ENCODE data around the gene SRP19. TPM values are rescaled to one million over a fixed set of nuclear protein-coding genes. Genes with fewer than 3 reads are reported as not detected.
"Not testable (repeated sequence)": the region's sequence is repeated elsewhere in the genome, so short reads cannot be mapped to it uniquely, and the experiment has no call there.

SRP19 gene
- polyA plus RNA-seq, 2 of the 4 experiments (the other 2 are of a cell fraction) = 93.5 to 144 TPM

DNA sequence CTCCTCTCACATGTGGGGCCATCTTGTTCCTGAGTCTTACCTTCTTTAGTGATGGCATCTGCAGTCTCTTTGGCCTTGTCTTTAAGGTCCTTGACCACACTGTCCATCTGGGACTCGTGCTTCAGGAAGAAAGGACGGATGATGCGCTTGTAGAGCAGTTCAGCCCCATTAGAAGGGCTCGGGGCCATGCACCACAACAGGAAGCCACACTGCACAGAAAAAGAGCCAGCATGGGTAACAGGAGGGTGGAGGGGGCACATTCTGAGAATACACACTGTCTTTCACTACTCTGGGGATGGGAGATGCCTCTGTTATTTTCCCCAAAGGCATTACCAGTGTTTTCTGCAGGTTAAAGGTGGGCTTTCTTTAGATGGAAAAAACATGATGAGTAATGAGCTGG is 25.9 kb downstream of the SRP19 start:
- Histone ChIP-seq H3K4me3 (no peak overlapping the region), H3K27ac (no peak overlapping the region), H3K9me3 (no peaks in the 10 kb centered on the region), H3K4me2 (no peak overlapping the region), H3K4me1 (no peaks in the 10 kb centered on the region)
- WGBS (ENCODE audit: missing lambda C conversion rate) = 97% methylated on average over 4 of the region's 4 CpGs
- TF ChIP-seq CBX2 (IDR thresholded peaks at IDR 0.05; ENCODE audit: borderline replicate concordance, low read depth) = no peak
- no peak for TF ChIP-seq FOSL2 (IDR thresholded peaks at IDR 0.05)
- TF ChIP-seq FOSL2 (CRISPR knock-in tag; IDR thresholded peaks at IDR 0.05) = no peak
- TF ChIP-seq HDAC2 (IDR thresholded peaks at IDR 0.05) = no peak
- TF ChIP-seq FOSB (CRISPR knock-in tag; IDR thresholded peaks at IDR 0.05) = no peak
- TF ChIP-seq, protein P1, sequence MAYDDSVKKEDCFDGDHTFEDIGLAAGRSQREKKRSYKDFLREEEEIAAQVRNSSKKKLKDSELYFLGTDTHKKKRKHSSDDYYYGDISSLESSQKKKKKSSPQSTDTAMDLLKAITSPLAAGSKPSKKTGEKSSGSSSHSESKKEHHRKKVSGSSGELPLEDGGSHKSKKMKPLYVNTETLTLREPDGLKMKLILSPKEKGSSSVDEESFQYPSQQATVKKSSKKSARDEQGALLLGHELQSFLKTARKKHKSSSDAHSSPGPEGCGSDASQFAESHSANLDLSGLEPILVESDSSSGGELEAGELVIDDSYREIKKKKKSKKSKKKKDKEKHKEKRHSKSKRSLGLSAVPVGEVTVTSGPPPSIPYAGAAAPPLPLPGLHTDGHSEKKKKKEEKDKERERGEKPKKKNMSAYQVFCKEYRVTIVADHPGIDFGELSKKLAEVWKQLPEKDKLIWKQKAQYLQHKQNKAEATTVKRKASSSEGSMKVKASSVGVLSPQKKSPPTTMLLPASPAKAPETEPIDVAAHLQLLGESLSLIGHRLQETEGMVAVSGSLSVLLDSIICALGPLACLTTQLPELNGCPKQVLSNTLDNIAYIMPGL (CRISPR knock-in tag; IDR thresholded peaks at IDR 0.05; ENCODE audit: borderline replicate concordance) = no peak
- no peak for TF ChIP-seq NFE2L2 (conservative IDR thresholded peaks at IDR 0.05; ENCODE audit: low read length)
- no peak for TF ChIP-seq EP300 (IDR thresholded peaks at IDR 0.05)
- TF ChIP-seq JUNB (IDR thresholded peaks at IDR 0.05) = no peak
- TF ChIP-seq, protein P2, sequence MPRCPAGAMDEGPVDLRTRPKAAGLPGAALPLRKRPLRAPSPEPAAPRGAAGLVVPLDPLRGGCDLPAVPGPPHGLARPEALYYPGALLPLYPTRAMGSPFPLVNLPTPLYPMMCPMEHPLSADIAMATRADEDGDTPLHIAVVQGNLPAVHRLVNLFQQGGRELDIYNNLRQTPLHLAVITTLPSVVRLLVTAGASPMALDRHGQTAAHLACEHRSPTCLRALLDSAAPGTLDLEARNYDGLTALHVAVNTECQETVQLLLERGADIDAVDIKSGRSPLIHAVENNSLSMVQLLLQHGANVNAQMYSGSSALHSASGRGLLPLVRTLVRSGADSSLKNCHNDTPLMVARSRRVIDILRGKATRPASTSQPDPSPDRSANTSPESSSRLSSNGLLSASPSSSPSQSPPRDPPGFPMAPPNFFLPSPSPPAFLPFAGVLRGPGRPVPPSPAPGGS (IDR thresholded peaks at IDR 0.05) = no peak
- no peak for ATAC-seq
- no peak for DNase-seq (ENCODE audit: low read depth in 1 of 2, low spot score in 1 of 2)
- ChIA-PET CTCF (no interaction called here), POLR2A (no interaction called here)
- FAIRE-seq = no peak

DNA sequence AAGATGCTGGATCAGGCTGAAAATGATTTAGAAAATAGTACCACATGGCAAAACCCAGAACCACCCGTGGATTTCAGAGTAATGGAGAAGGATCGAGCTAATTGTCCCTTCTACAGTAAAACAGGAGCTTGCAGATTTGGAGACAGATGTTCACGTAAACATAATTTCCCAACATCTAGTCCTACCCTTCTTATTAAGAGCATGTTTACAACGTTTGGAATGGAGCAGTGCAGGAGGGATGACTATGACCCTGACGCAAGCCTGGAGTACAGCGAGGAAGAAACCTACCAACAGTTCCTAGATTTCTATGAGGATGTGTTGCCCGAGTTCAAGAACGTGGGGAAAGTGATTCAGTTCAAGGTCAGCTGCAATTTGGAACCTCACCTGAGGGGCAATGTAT is 31.0 kb downstream of the SRP19 start:
- ATAC-seq; H3K9me3 ChIP-seq; H3K4me3 ChIP-seq; H3K4me1 ChIP-seq; H3K27ac ChIP-seq; FAIRE-seq; H3K4me2 ChIP-seq; DNase-seq (ENCODE audit: low read depth in 1 of 2, low spot score in 1 of 2); POLR2A ChIA-PET: not testable (repeated sequence)
- WGBS (ENCODE audit: missing lambda C conversion rate) = 80% methylated on average over 8 of the region's 8 CpGs
- CTCF ChIA-PET = interaction anchor here (0.7 to 1.4 kb wide), 3 partner anchors 10 to 72 kb away, joined by 3 to 4 read pairs (median 3); partner anchors contain the start of gene SRP19

DNA sequence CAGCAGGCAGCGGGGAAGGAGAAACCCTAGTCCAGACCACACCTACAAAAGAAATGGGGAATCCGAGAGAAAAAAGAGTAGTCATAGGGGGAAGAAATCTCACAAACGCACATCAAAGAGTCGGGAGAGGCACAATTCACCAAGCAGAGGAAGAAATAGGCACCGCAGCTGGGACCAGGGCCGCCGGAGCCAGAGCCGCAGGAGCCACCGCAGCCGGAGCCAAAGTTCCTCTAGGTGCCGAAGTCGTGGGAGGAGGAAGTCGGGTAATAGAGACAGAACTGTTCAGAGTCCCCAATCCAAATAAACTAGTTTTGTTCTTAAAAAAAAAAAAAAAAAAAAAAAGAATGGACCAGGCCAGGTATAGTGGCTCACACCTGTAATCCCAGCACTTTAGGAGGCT is 31.7 kb downstream of the SRP19 start:
- CTCF ChIA-PET = interaction anchor here (1.4 kb wide), 2 partner anchors 11 to 19 kb away, joined by 3 to 4 read pairs; no protein-coding TSS in a partner anchor
- Histone ChIP-seq H3K4me1 (no peaks in the 10 kb centered on the region), H3K9me3 (no peaks in the 10 kb centered on the region), H3K27ac (no peak overlapping the region), H3K4me3 (no peak overlapping the region), H3K4me2 (no peak overlapping the region)
- WGBS (ENCODE audit: missing lambda C conversion rate) = 94% methylated on average over 13 of the region's 13 CpGs
- FAIRE-seq (no peak), ATAC-seq (no peak), DNase-seq (ENCODE audit: low read depth in 1 of 2, low spot score in 1 of 2) (no peak)
- TF ChIP-seq, protein P3, sequence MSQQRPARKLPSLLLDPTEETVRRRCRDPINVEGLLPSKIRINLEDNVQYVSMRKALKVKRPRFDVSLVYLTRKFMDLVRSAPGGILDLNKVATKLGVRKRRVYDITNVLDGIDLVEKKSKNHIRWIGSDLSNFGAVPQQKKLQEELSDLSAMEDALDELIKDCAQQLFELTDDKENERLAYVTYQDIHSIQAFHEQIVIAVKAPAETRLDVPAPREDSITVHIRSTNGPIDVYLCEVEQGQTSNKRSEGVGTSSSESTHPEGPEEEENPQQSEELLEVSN (IDR thresholded peaks at IDR 0.05; ENCODE audit: borderline replicate concordance, low read depth) = no peak
- no peak for TF ChIP-seq CHD4 (IDR thresholded peaks at IDR 0.05; ENCODE audit: borderline replicate concordance)
- no peak for TF ChIP-seq MYC (IDR thresholded peaks at IDR 0.05; ENCODE audit: borderline replicate concordance, low read length)
- POLR2A ChIA-PET = no interaction called here

DNA sequence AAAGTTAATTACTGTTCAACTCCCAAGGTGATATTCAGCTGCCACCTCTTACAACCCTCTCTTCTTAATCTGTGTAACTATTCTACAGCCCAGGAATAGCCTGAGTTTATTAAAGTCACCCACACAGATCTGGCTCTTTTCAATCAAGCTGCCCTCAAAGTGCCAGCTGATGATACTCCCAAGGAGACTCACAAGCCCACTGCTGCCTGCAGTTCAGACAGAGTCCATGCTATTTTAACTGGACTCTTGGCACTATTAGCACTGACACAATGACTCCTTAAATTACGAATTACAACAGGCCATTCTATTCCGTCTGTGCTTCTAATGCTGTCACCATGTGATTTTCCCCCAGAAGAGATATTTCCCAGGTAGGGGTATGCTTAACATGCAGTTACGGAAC is 34.6 kb downstream of the SRP19 start:
- FAIRE-seq = no peak
- no peak for TF ChIP-seq PHF8 (IDR thresholded peaks at IDR 0.05; ENCODE audit: borderline replicate concordance, low read depth)
- no peak for TF ChIP-seq CEBPB (IDR thresholded peaks at IDR 0.05)
- TF ChIP-seq, protein P4, sequence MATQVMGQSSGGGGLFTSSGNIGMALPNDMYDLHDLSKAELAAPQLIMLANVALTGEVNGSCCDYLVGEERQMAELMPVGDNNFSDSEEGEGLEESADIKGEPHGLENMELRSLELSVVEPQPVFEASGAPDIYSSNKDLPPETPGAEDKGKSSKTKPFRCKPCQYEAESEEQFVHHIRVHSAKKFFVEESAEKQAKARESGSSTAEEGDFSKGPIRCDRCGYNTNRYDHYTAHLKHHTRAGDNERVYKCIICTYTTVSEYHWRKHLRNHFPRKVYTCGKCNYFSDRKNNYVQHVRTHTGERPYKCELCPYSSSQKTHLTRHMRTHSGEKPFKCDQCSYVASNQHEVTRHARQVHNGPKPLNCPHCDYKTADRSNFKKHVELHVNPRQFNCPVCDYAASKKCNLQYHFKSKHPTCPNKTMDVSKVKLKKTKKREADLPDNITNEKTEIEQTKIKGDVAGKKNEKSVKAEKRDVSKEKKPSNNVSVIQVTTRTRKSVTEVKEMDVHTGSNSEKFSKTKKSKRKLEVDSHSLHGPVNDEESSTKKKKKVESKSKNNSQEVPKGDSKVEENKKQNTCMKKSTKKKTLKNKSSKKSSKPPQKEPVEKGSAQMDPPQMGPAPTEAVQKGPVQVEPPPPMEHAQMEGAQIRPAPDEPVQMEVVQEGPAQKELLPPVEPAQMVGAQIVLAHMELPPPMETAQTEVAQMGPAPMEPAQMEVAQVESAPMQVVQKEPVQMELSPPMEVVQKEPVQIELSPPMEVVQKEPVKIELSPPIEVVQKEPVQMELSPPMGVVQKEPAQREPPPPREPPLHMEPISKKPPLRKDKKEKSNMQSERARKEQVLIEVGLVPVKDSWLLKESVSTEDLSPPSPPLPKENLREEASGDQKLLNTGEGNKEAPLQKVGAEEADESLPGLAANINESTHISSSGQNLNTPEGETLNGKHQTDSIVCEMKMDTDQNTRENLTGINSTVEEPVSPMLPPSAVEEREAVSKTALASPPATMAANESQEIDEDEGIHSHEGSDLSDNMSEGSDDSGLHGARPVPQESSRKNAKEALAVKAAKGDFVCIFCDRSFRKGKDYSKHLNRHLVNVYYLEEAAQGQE (IDR thresholded peaks at IDR 0.05) = no peak
- no peak for TF ChIP-seq EHMT2 (IDR thresholded peaks at IDR 0.05; ENCODE audit: low read depth)
- TF ChIP-seq SMC3 (IDR thresholded peaks at IDR 0.05) = no peak
- TF ChIP-seq, protein P5, sequence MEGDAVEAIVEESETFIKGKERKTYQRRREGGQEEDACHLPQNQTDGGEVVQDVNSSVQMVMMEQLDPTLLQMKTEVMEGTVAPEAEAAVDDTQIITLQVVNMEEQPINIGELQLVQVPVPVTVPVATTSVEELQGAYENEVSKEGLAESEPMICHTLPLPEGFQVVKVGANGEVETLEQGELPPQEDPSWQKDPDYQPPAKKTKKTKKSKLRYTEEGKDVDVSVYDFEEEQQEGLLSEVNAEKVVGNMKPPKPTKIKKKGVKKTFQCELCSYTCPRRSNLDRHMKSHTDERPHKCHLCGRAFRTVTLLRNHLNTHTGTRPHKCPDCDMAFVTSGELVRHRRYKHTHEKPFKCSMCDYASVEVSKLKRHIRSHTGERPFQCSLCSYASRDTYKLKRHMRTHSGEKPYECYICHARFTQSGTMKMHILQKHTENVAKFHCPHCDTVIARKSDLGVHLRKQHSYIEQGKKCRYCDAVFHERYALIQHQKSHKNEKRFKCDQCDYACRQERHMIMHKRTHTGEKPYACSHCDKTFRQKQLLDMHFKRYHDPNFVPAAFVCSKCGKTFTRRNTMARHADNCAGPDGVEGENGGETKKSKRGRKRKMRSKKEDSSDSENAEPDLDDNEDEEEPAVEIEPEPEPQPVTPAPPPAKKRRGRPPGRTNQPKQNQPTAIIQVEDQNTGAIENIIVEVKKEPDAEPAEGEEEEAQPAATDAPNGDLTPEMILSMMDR (IDR thresholded peaks at IDR 0.05) = no peak
- TF ChIP-seq ZC3H11A (IDR thresholded peaks at IDR 0.05) = no peak
- no peak for TF ChIP-seq ZSCAN20 (CRISPR knock-in tag; IDR thresholded peaks at IDR 0.05)
- TF ChIP-seq EP300 (IDR thresholded peaks at IDR 0.05) = no peak
- no peak for TF ChIP-seq RNF2 (IDR thresholded peaks at IDR 0.05; ENCODE audit: borderline replicate concordance, low read depth)

More for the DNA sequence above, 34.6 kb downstream of the SRP19 start:
- no peaks in the 10 kb centered on the region for H3K4me1 ChIP-seq
- DNase-seq (ENCODE audit: low read depth in 1 of 2, low spot score in 1 of 2) = no peak
- ChIA-PET POLR2A (no interaction called here), CTCF (interaction anchor here (0.6 to 2.6 kb wide), 4 partner anchors 11 to 96 kb away, joined by 3 to 8 read pairs (median 3); no protein-coding TSS in a partner anchor)
- H3K9me3 ChIP-seq = no peaks in the 10 kb centered on the region
- WGBS (ENCODE audit: missing lambda C conversion rate) = 99% methylated on average over 3 of the region's 3 CpGs
- ATAC-seq = no peak
- no peak overlapping the region for H3K4me2 ChIP-seq
- H3K4me3 ChIP-seq = no peak overlapping the region
- H3K27ac ChIP-seq = no peak overlapping the region
